HepG2 (cell line): ENCODE results near the gene F12. TPM values are rescaled to one million over a fixed set of nuclear protein-coding genes. Genes with fewer than 3 reads are reported as not detected.

Source experiments
- AHDC1 ChIP-seq: sonication (generic); formaldehyde crosslinking; IDR thresholded peaks from 2 replicates; pipeline ENCODE4 v1.5.1; 2020; ENCODE audit warnings: mild to moderate bottlenecking, missing genetic modification reagents, borderline replicate concordance
- E2F1 ChIP-seq: sonication (generic); formaldehyde crosslinking; IDR thresholded peaks from 2 replicates; pipeline ENCODE4 v1.5.0; 2020; ENCODE audit warnings: missing genetic modification reagents
- FOXC1 ChIP-seq: sonication (generic); formaldehyde crosslinking; IDR thresholded peaks from 2 replicates; pipeline ENCODE4 v1.8.0; 2022; ENCODE audit warnings: mild to moderate bottlenecking, missing genetic modification reagents, borderline replicate concordance
- GABPB1 ChIP-seq: IDR thresholded peaks from 2 replicates; pipeline ENCODE4 v1.6.1; 2016; ENCODE audit warnings: mild to moderate bottlenecking, missing genetic modification reagents, moderate library complexity, missing compliant biosample characterization
- HDAC1 ChIP-seq: sonication (generic); formaldehyde crosslinking; IDR thresholded peaks from 2 replicates; pipeline ENCODE4 v1.5.1; 2020; ENCODE audit warnings: mild to moderate bottlenecking, missing genetic modification reagents
- KLF6 ChIP-seq: IDR thresholded peaks from 2 replicates; pipeline ENCODE4 v1.8.0; 2016; ENCODE audit warnings: missing biosample characterization, missing genetic modification reagents
- RFXANK ChIP-seq: IDR thresholded peaks from 2 replicates; pipeline ENCODE4 v1.6.1; 2016
- RFXAP ChIP-seq: sonication (generic); formaldehyde crosslinking; IDR thresholded peaks from 2 replicates; pipeline ENCODE4 v1.4.0; 2020; ENCODE audit warnings: missing genetic modification reagents, borderline replicate concordance
- SKI ChIP-seq: fragments of 450-650 bp; IDR thresholded peaks from one replicate; pipeline ENCODE4 v1.6.1; 2018; ENCODE audit warnings: mild to moderate bottlenecking; ENCODE audit not compliant: partially characterized antibody
- ZNF30 ChIP-seq: sonication (generic); formaldehyde crosslinking; IDR thresholded peaks from 2 replicates; pipeline ENCODE4 v1.5.0; 2020; ENCODE audit warnings: mild to moderate bottlenecking, missing genetic modification reagents
- ZNF343 ChIP-seq: sonication (generic); formaldehyde crosslinking; IDR thresholded peaks from 2 replicates; pipeline ENCODE4 v1.4.0; 2020; ENCODE audit warnings: mild to moderate bottlenecking, missing genetic modification reagents
- polyA plus RNA-seq, 8 experiments: library from polyadenylated mRNA; depleted of rRNA in 3 of 8; stranded (reverse) in 7 of 8; unstranded in 1 of 8; fragments of >200 nt; fragmentation: Illumina TruSeq in 4 of 8; extraction: Trizol in 4 of 8; gene quantifications; 2 replicates each; pipeline versions ENCODE4 v1.2.1 to v1.2.3, GENCODE V29; 2011 to 2016; ENCODE audit warnings: low read depth in 4 of 8, missing spikeins in 1 of 8, mixed read lengths in 1 of 8; ENCODE audit not compliant: insufficient read depth in 1 of 8
- total RNA-seq, 5 experiments: library from RNA; depleted of rRNA; stranded (reverse); fragments of >200 nt; fragmentation: Illumina TruSeq; extraction: Trizol; gene quantifications; 2 replicates each; pipeline ENCODE4 v1.2.3, GENCODE V29; 2016; ENCODE audit warnings: low read depth in 1 of 5
- TF ChIP-seq, protein P1 (sequence below), 2 experiments: sonication (generic) in 1 of 2; formaldehyde crosslinking in 1 of 2; IDR thresholded peaks; 2 replicates each; pipeline versions ENCODE4 v1.5.1 to v1.6.1; 2011 to 2020; ENCODE audit warnings: borderline replicate concordance in 1 of 2, low read depth in 1 of 2, low read length in 1 of 2, mild to moderate bottlenecking in 1 of 2, missing genetic modification reagents in 1 of 2, moderate library complexity in 1 of 2
- TF ChIP-seq, protein P2 (sequence below): sonication (generic); formaldehyde crosslinking; IDR thresholded peaks from 2 replicates; pipeline ENCODE4 v1.5.0; 2020; ENCODE audit warnings: mild to moderate bottlenecking, missing genetic modification reagents
- TF ChIP-seq, protein P3 (sequence below): sonication (generic); formaldehyde crosslinking; conservative IDR thresholded peaks from 2 replicates; pipeline ENCODE4 v1.8.1; 2023; ENCODE audit warnings: missing genetic modification reagents

The F12 gene
- total and polyA plus RNA-seq, 2 of the 13 experiments (the other 11 are each of a cell fraction or from before 2014, with no cell fraction given), result 2.5 to 3.0 TPM

- TF ChIP-seq E2F1 (CRISPR knock-in tag) (peak; percentile 74), GABPB1 (CRISPR knock-in tag) (peak; percentile 91), AHDC1 (CRISPR knock-in tag) (no peak), HDAC1 (CRISPR knock-in tag) (peak; percentile 58; the same call in 1 of the 2 replicates), RFXANK (CRISPR knock-in tag) (0 out of 2 replicates have a peak, but pooled peaks have one; percentile 17), FOXC1 (CRISPR knock-in tag) (no peak), KLF6 (CRISPR knock-in tag) (0 out of 2 replicates have a peak, but pooled peaks have one; percentile 68), ZNF343 (CRISPR knock-in tag) (no peak), RFXAP (CRISPR knock-in tag) (peak; percentile 76), ZNF30 (CRISPR knock-in tag) (peak; percentile 89; the same call in 1 of the 2 replicates), SKI (peak; percentile 8)
- TF ChIP-seq, protein P1, sequence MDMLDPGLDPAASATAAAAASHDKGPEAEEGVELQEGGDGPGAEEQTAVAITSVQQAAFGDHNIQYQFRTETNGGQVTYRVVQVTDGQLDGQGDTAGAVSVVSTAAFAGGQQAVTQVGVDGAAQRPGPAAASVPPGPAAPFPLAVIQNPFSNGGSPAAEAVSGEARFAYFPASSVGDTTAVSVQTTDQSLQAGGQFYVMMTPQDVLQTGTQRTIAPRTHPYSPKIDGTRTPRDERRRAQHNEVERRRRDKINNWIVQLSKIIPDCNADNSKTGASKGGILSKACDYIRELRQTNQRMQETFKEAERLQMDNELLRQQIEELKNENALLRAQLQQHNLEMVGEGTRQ (IDR thresholded peaks at IDR 0.05; ENCODE audit: low read depth, low read length), result no peak
- TF ChIP-seq, protein P1 (CRISPR knock-in tag; IDR thresholded peaks at IDR 0.05; ENCODE audit: borderline replicate concordance), result peak; percentile 80; the same call in 1 of the 2 replicates
- TF ChIP-seq, protein P2, sequence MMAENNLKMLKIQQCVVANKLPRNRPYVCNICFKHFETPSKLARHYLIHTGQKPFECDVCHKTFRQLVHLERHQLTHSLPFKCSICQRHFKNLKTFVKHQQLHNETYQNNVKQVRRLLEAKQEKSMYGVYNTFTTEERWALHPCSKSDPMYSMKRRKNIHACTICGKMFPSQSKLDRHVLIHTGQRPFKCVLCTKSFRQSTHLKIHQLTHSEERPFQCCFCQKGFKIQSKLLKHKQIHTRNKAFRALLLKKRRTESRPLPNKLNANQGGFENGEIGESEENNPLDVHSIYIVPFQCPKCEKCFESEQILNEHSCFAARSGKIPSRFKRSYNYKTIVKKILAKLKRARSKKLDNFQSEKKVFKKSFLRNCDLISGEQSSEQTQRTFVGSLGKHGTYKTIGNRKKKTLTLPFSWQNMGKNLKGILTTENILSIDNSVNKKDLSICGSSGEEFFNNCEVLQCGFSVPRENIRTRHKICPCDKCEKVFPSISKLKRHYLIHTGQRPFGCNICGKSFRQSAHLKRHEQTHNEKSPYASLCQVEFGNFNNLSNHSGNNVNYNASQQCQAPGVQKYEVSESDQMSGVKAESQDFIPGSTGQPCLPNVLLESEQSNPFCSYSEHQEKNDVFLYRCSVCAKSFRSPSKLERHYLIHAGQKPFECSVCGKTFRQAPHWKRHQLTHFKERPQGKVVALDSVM (CRISPR knock-in tag), result peak; percentile 85
- TF ChIP-seq, protein P3, sequence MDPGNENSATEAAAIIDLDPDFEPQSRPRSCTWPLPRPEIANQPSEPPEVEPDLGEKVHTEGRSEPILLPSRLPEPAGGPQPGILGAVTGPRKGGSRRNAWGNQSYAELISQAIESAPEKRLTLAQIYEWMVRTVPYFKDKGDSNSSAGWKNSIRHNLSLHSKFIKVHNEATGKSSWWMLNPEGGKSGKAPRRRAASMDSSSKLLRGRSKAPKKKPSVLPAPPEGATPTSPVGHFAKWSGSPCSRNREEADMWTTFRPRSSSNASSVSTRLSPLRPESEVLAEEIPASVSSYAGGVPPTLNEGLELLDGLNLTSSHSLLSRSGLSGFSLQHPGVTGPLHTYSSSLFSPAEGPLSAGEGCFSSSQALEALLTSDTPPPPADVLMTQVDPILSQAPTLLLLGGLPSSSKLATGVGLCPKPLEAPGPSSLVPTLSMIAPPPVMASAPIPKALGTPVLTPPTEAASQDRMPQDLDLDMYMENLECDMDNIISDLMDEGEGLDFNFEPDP (CRISPR knock-in tag), result peak; percentile 60; the same call in 1 of the 2 replicates
Measured at GRCh38 chr5:177425801-177426565, 16.6 kb upstream of the F12 start (continued).
